ENCODE data around the gene KLK15. TPM values are rescaled to one million over a fixed set of nuclear protein-coding genes. Genes with fewer than 3 reads are reported as not detected.

KLK15 gene
- total and polyA plus RNA-seq, 2 donors (not counting 3 experiments of a cell fraction or from before 2014, with no cell fraction given), result not detected

GRCh38 chr19:50836543-50837195 lies 3.3 kb upstream of the KLK15 start:
- DNase-seq (ENCODE audit: low read depth, low spot score) (no peak), FAIRE-seq (no peak)
- Histone ChIP-seq H3K9ac (replicated peaks; ENCODE audit: extremely low read depth, insufficient read depth, low read length) (no peak overlapping the region), H3K4me1 (ENCODE audit: control insufficient read depth, extremely low read depth, insufficient read depth, low read length) (peaks cover 4% of the 10 kb centered on the region), H4K20me1 (replicated peaks; ENCODE audit: control insufficient read depth, extremely low read depth, insufficient read depth, low read length) (no peaks in the 10 kb centered on the region), H3K9me3 (replicated peaks; ENCODE audit: control insufficient read depth, insufficient read depth, low read length) (no peaks in the 10 kb centered on the region), H3K27me3 (ENCODE audit: control insufficient read depth in 2 of 2, insufficient read depth in 2 of 2, low read length in 2 of 2) (no peaks in the 10 kb centered on the region), H3K4me3 (replicated peaks in 1 of 3; ENCODE audit: insufficient read depth in 1 of 3, low read depth in 1 of 3, low read length in 3 of 3) (no peak overlapping the region), H3K4me2 (ENCODE audit: insufficient read depth, low read length) (no peak overlapping the region), H3K36me3 (ENCODE audit: control insufficient read depth in 2 of 2, extremely low read depth in 1 of 2, insufficient read depth in 2 of 2, low read length in 2 of 2) (no peaks in the 10 kb centered on the region), H2AFZ (ENCODE audit: low read depth, low read length) (peak overlapping the region; percentile 97), H3K79me2 (ENCODE audit: control insufficient read depth, insufficient read depth, low read length) (no peaks in the 10 kb centered on the region), H3K9me1 (replicated peaks; ENCODE audit: control insufficient read depth, extremely low read depth, insufficient read depth, low read length) (no peaks in the 10 kb centered on the region), H3K27ac (ENCODE audit: insufficient read depth, low read depth, low read length) (no peak overlapping the region)
- TF ChIP-seq EZH2 (IDR thresholded peaks at IDR 0.05; ENCODE audit: borderline replicate concordance, low read depth, low read length, severe bottlenecking), result no peak
- no peak for TF ChIP-seq FOS (IDR thresholded peaks at IDR 0.05; ENCODE audit: borderline replicate concordance, insufficient read depth, low read length)
- no peak for TF ChIP-seq JUN (IDR thresholded peaks at IDR 0.05; ENCODE audit: borderline replicate concordance, insufficient read depth, insufficient read length, low read depth)
- TF ChIP-seq POLR2A (IDR thresholded peaks at IDR 0.05; ENCODE audit: low read depth, low read length), result no peak
- BruUV-seq (replicated peaks), result no TSS peak
- intact Hi-C loops (cut with micrococcal nuclease), result no loop called here
- dilution Hi-C loops (cut with MboI; ENCODE audit: extremely low pct_ligation_motif_present, low sequenced_read_pairs), result no loop called here
- ChIA-PET POLR2A (no interaction called here), CTCF (interaction anchor here (2.0 kb wide), 1 partner anchor 85 kb away, joined by 5 read pairs; no protein-coding TSS in a partner anchor)

GRCh38 chr19:50835785-50836542 lies 2.6 kb upstream of the KLK15 start:
- Histone ChIP-seq H3K9ac (replicated peaks; ENCODE audit: extremely low read depth, insufficient read depth, low read length) (peak overlapping the region; percentile 14), H3K4me1 (ENCODE audit: control insufficient read depth, extremely low read depth, insufficient read depth, low read length) (peaks cover 4% of the 10 kb centered on the region), H3K9me1 (replicated peaks; ENCODE audit: control insufficient read depth, extremely low read depth, insufficient read depth, low read length) (no peaks in the 10 kb centered on the region), H3K4me3 (replicated peaks in 1 of 3; ENCODE audit: insufficient read depth in 1 of 3, low read depth in 1 of 3, low read length in 3 of 3) (peak overlapping the region; percentile 5 to 61 (median 60)), H3K79me2 (ENCODE audit: control insufficient read depth, insufficient read depth, low read length) (no peaks in the 10 kb centered on the region), H4K20me1 (replicated peaks; ENCODE audit: control insufficient read depth, extremely low read depth, insufficient read depth, low read length) (no peaks in the 10 kb centered on the region), H3K27ac (ENCODE audit: insufficient read depth, low read depth, low read length) (no peak overlapping the region), H3K4me2 (ENCODE audit: insufficient read depth, low read length) (peak overlapping the region; percentile 58), H2AFZ (ENCODE audit: low read depth, low read length) (peak overlapping the region; percentile 97), H3K36me3 (ENCODE audit: control insufficient read depth in 2 of 2, extremely low read depth in 1 of 2, insufficient read depth in 2 of 2, low read length in 2 of 2) (no peaks in the 10 kb centered on the region), H3K27me3 (ENCODE audit: control insufficient read depth in 2 of 2, insufficient read depth in 2 of 2, low read length in 2 of 2) (no peaks in the 10 kb centered on the region), H3K9me3 (replicated peaks; ENCODE audit: control insufficient read depth, insufficient read depth, low read length) (no peaks in the 10 kb centered on the region)
- intact Hi-C loops (cut with micrococcal nuclease) (loop anchor here (1.0 kb wide), 1 partner anchor 31 kb away; no protein-coding TSS in a partner anchor), dilution Hi-C loops (cut with MboI; ENCODE audit: extremely low pct_ligation_motif_present, low sequenced_read_pairs) (no loop called here)
- TF ChIP-seq EZH2 (IDR thresholded peaks at IDR 0.05; ENCODE audit: borderline replicate concordance, low read depth, low read length, severe bottlenecking) (no peak), FOS (IDR thresholded peaks at IDR 0.05; ENCODE audit: borderline replicate concordance, insufficient read depth, low read length) (no peak), CTCF (IDR thresholded peaks at IDR 0.05; ENCODE audit: extremely low read depth in 1 of 2, insufficient read depth in 1 of 2, low read depth in 1 of 2, low read length in 2 of 2) (peak in 1 of 2 donors; percentile 2), POLR2AphosphoS5 (IDR thresholded peaks at IDR 0.05; ENCODE audit: insufficient read depth, low read depth, low read length) (peak; percentile 26), POLR2A (IDR thresholded peaks at IDR 0.05; ENCODE audit: low read depth, low read length) (peak; percentile 59), MYC (IDR thresholded peaks at IDR 0.05; ENCODE audit: low read depth, low read length) (no peak), GATA2 (IDR thresholded peaks at IDR 0.05; ENCODE audit: insufficient read depth, insufficient read length, low read depth, low read length) (no peak), JUN (IDR thresholded peaks at IDR 0.05; ENCODE audit: borderline replicate concordance, insufficient read depth, insufficient read length, low read depth) (no peak), MAX (IDR thresholded peaks at IDR 0.05; ENCODE audit: insufficient read depth, insufficient read length) (peak; percentile 13)
- FAIRE-seq (peak; percentile 89), DNase-seq (ENCODE audit: low read depth, low spot score) (peak; percentile 72)
- ChIA-PET CTCF (no interaction called here), POLR2A (no interaction called here)
- BruUV-seq (replicated peaks), result no TSS peak

Measured in endothelial cell of umbilical vein (primary cell).